ENCODE data around the gene YTHDF1. TPM values are rescaled to one million over a fixed set of nuclear protein-coding genes. Genes with fewer than 3 reads are reported as not detected.

YTHDF1 gene
- total and polyA plus RNA-seq, 2 donors (not counting 1 experiment from before 2014, with no cell fraction given) = 25.3 to 40.5 TPM

- no peaks in the 10 kb centered on the region for H3K79me2 ChIP-seq (ENCODE audit: control insufficient read depth, insufficient read depth, low read length)
- no peak overlapping the region for H3K9ac ChIP-seq (ENCODE audit: low read length)
- DNase-seq (no peak), ATAC-seq (ENCODE audit: low read depth) (no peak)
- H3K4me1 ChIP-seq (ENCODE audit: control insufficient read depth in 2 of 2, insufficient read depth in 2 of 2, low read length in 2 of 2) = no peaks in the 10 kb centered on the region
- 94% methylated on average over 8 of the region's 8 CpGs for WGBS (ENCODE audit: insufficient coverage)
- ChIA-PET POLR2A (no interaction called here), CTCF (no interaction called here)
- no peak overlapping the region for H3K4me2 ChIP-seq (replicated peaks; ENCODE audit: low read depth, low read length, poor library complexity, severe bottlenecking)
- H3K36me3 ChIP-seq (replicated peaks in 1 of 2; ENCODE audit: control extremely low read depth in 1 of 2, control insufficient read depth in 1 of 2, extremely low read depth in 1 of 2, insufficient read depth in 2 of 2, low read length in 1 of 2) = no peaks in the 10 kb centered on the region
- TF ChIP-seq EZH2 (IDR thresholded peaks at IDR 0.05; ENCODE audit: borderline replicate concordance, insufficient read depth, low read depth, low read length, poor library complexity, severe bottlenecking) (no peak), CTCF (IDR thresholded peaks at IDR 0.05) (no peak)
- no peak overlapping the region for H2AFZ ChIP-seq (ENCODE audit: insufficient read depth, low read depth, low read length, poor library complexity, severe bottlenecking)
- intact Hi-C loops (cut with micrococcal nuclease) = no loop called here
- H3K4me1 Mint-ChIP-seq = no peaks in the 10 kb centered on the region
- H3K9me3 ChIP-seq (ENCODE audit: control extremely low read depth in 1 of 3, control insufficient read depth in 2 of 3, insufficient read depth in 1 of 3, low read length in 2 of 3) = no peaks in the 10 kb centered on the region
- H3K27me3 ChIP-seq (replicated peaks in 1 of 4; ENCODE audit: control extremely low read depth in 1 of 4, control insufficient read depth in 3 of 4, insufficient read depth in 4 of 4, low read length in 3 of 4) = peaks cover 0 to 22% (median 3%) of the 10 kb centered on the region in 4 experiments
- no peak overlapping the region for H3K27ac Mint-ChIP-seq
- peaks cover 6% of the 10 kb centered on the region for H3K27me3 Mint-ChIP-seq
- H4K20me1 ChIP-seq (ENCODE audit: control insufficient read depth, insufficient read depth, low read length, poor library complexity, severe bottlenecking) = no peaks in the 10 kb centered on the region
- no peak overlapping the region for H3K4me3 Mint-ChIP-seq
- no peak overlapping the region for H3K4me3 ChIP-seq (ENCODE audit: control extremely low read depth in 1 of 5, extremely low read depth in 1 of 5, insufficient read depth in 1 of 5, low read depth in 2 of 5, low read length in 4 of 5)
- H3K9me3 Mint-ChIP-seq (ENCODE audit: insufficient read depth) = no peaks in the 10 kb centered on the region
- no peak overlapping the region for H3K27ac ChIP-seq (ENCODE audit: low read length in 2 of 2)
Observed at GRCh38 chr20:63186084-63186483, 29.8 kb downstream of the YTHDF1 start.

GRCh38 chr20:63185215-63185796 is 30.6 kb downstream of the YTHDF1 start:
- H3K4me3 ChIP-seq (ENCODE audit: control extremely low read depth in 1 of 5, extremely low read depth in 1 of 5, insufficient read depth in 1 of 5, low read depth in 2 of 5, low read length in 4 of 5) = no peak overlapping the region
- H3K36me3 ChIP-seq (replicated peaks in 1 of 2; ENCODE audit: control extremely low read depth in 1 of 2, control insufficient read depth in 1 of 2, extremely low read depth in 1 of 2, insufficient read depth in 2 of 2, low read length in 1 of 2) = no peaks in the 10 kb centered on the region
- intact Hi-C loops (cut with micrococcal nuclease) = no loop called here
- Mint-ChIP-seq H3K27ac (no peak overlapping the region), H3K27me3 (peaks cover 12% of the 10 kb centered on the region), H3K9me3 (ENCODE audit: insufficient read depth) (no peaks in the 10 kb centered on the region), H3K4me1 (peaks cover 2% of the 10 kb centered on the region), H3K4me3 (no peak overlapping the region)
- H3K4me2 ChIP-seq (replicated peaks; ENCODE audit: low read depth, low read length, poor library complexity, severe bottlenecking) = no peak overlapping the region
- DNase-seq (no peak), ATAC-seq (ENCODE audit: low read depth) (no peak)
- CTCF ChIA-PET = no interaction called here
- 98% methylated on average over 21 of the region's 21 CpGs for WGBS (ENCODE audit: insufficient coverage)
- no peaks in the 10 kb centered on the region for H3K79me2 ChIP-seq (ENCODE audit: control insufficient read depth, insufficient read depth, low read length)
- no peak for TF ChIP-seq EZH2 (IDR thresholded peaks at IDR 0.05; ENCODE audit: borderline replicate concordance, insufficient read depth, low read depth, low read length, poor library complexity, severe bottlenecking)
- no peak for TF ChIP-seq CTCF (IDR thresholded peaks at IDR 0.05)
- no peak overlapping the region for H3K9ac ChIP-seq (ENCODE audit: low read length)
- POLR2A ChIA-PET = no interaction called here
- H4K20me1 ChIP-seq (ENCODE audit: control insufficient read depth, insufficient read depth, low read length, poor library complexity, severe bottlenecking) = no peaks in the 10 kb centered on the region
- H3K4me1 ChIP-seq (ENCODE audit: control insufficient read depth in 2 of 2, insufficient read depth in 2 of 2, low read length in 2 of 2) = peaks cover under 1 to 4% of the 10 kb centered on the region in 2 donors
- no peaks in the 10 kb centered on the region for H3K9me3 ChIP-seq (ENCODE audit: control extremely low read depth in 1 of 3, control insufficient read depth in 2 of 3, insufficient read depth in 1 of 3, low read length in 2 of 3)
- H2AFZ ChIP-seq (ENCODE audit: insufficient read depth, low read depth, low read length, poor library complexity, severe bottlenecking) = no peak overlapping the region
- no peak overlapping the region for H3K27ac ChIP-seq (ENCODE audit: low read length in 2 of 2)
- peaks cover 0 to 30% (median 7%) of the 10 kb centered on the region in 4 experiments for H3K27me3 ChIP-seq (replicated peaks in 1 of 4; ENCODE audit: control extremely low read depth in 1 of 4, control insufficient read depth in 3 of 4, insufficient read depth in 4 of 4, low read length in 3 of 4)
